HG02610 (cell line): ENCODE results near the gene RAMP3.
"Not testable (repeated sequence)": the region's sequence is repeated elsewhere in the genome, so short reads cannot be mapped to it uniquely, and the experiment has no call there.

Experiments
- ATAC-seq: cut with Tn5 transposase; IDR thresholded peaks from one replicate; pipeline ENCODE4 v1.9.1; 2021; ENCODE audit warnings: mild to moderate bottlenecking, moderate library complexity; ENCODE audit not compliant: unreplicated experiment

RAMP3 gene

GRCh38 chr7:45131891-45132290, 25.7 kb upstream of the RAMP3 start:
- ATAC-seq = no peak

DNA sequence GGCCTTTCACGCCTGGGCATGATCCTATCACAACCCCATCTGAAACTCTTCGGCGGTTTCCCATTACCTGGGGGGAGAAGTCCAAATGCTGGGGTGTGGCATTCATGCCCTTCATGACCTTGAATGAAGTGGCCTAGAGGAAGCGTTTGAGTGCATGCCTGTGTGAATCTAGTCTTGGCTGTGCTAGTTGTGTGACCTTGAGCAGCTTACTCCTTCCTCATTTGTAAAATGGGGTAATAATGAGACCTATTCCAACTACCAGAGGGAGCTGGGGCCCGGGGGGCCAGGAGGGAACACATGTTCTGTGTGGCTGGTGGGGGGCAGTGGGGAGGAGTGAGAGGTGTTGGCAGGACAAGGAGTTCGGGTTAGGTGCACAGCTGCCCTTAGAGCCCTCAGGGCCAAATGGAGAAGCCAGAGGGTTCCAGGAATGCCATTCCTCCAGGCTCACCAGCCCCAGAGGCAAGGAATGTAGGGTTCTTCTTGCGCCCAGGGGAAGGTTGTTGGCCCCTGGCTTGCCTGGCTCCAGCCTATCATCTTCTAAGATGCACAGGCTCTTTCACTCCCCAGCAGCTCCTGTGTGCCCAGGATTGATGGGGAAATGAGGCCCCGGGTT, 24.8 kb upstream of the RAMP3 start:
- ATAC-seq = no peak

DNA sequence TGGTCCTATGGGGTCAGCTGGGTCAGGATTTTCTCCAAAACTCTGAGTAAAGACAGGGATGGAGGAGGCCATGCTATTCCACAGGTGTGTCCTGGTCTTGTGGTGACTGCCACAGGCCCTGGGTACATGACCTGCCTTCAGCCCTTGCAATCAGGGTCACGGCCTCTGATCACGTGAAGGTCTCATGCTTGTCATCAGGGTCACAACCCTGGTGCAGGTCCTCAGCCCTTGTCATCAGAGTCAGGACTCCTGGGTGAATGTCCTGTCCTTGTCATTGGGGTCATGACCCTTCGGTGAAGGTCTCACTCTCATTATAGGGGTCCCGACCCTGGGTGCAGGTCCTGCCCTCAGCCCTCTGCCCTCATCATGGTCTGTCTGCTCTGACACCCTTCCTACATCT, 24.2 kb upstream of the RAMP3 start:
- ATAC-seq = no peak

GRCh38 chr7:45133877-45134276, 23.7 kb upstream of the RAMP3 start:
- ATAC-seq = no peak

- ATAC-seq = no peak
Observed at GRCh38 chr7:45136106-45137060, 21.2 kb upstream of the RAMP3 start.

GRCh38 chr7:45138433-45139267, 18.9 kb upstream of the RAMP3 start:
- ATAC-seq = no peak

DNA sequence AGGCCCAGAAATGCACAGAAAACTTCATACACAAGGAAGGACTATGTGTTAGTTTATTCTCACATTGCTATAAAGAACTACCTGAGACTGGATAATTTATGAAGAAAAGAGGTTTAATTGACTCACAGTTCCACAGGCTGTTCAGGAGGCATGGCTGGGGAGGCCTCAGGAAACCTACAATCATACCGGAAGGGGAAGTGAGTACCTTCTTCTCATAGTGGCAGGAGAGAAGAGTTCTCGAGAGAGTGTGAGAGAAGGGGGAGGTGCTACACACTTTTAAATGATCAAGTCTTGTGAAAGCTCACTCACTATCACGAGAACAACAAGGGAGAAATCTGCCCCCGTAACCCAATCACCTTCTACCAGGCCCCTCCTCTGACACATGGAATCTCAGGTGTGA, 16.8 kb upstream of the RAMP3 start:
- no peak for ATAC-seq

DNA sequence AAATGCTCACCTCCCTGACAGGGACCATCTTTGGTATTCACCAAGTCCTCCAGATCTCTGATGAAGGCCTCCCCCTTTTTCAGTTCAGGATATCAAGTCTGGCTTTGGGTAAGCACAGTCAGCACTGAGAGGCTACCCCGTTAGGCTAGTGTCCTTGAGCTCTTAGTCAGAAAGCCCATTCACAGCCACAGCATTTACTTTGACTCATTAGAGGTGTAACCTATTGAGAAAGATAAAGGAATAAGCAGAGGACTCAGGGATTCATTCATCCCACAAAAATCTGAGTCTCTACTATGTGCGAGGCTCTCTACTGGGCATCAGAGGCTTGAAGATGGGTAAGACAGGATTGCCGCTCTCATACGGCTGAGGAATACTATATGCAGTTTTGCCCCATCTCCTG, 14.0 kb upstream of the RAMP3 start:
- no peak for ATAC-seq

GRCh38 chr7:45145881-45146280, 11.7 kb upstream of the RAMP3 start:
- ATAC-seq = no peak

GRCh38 chr7:45146531-45147379, 10.8 kb upstream of the RAMP3 start:
- ATAC-seq = no peak

DNA sequence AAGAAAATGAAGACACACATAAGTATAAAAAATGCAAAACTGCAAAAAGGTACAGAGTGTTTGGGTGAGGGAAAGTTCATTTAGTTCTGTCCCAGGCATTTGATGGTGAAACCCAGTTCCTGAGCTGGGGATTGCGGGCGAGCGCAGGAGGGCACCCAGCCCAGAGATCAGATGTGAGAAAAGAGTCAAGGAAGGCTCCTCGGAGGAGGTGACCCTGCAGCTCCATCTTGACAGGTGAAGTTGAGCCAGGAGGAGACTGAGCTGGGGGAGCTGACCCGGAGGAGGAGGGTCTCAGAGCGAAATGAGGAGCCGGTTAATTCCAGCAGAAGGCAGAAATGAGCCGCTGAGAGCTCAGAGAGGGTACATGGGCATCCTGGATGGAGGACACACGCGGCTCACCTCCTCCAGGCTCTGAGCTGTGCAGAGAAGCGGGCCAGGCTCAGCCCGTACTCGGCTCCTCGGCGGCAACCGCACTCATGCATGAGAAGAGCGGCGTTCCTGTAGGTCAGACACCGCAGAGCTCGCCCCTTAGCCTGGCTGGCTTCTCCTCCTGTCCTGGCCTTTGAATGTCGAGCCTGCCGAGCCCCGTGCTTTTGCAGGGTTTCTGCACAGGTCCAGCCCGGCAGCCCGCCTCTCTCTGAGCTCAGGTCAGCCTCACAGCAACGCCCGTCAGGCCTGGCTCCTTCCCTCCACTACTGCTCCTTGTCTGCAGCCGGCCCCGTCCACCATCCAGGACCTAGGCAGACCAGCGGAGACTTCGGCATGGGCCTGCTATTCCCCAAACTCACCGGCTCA, 9.5 kb upstream of the RAMP3 start:
- no peak for ATAC-seq

GRCh38 chr7:45148653-45148973, 9.0 kb upstream of the RAMP3 start:
- ATAC-seq = no peak

DNA sequence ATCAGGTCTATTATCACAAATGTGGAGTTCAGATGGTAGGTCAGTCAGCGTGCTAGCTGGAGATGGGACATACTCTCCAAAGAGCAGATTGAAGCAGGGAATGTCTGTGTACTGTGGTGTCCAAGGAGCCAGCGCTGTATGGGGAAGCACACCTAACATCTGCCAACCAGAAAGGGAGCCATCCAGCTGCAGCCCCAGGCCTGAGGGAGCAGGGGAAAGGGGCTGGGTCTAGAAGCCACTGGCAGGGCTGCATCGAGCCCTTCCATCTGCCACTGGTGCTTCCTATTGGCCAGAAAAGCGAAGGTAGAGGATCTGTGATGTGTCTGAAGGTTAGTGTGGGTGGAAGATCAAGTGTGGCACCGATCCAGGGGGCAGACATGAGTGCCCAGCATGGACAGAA, 8.0 kb upstream of the RAMP3 start:
- ATAC-seq = no peak

DNA sequence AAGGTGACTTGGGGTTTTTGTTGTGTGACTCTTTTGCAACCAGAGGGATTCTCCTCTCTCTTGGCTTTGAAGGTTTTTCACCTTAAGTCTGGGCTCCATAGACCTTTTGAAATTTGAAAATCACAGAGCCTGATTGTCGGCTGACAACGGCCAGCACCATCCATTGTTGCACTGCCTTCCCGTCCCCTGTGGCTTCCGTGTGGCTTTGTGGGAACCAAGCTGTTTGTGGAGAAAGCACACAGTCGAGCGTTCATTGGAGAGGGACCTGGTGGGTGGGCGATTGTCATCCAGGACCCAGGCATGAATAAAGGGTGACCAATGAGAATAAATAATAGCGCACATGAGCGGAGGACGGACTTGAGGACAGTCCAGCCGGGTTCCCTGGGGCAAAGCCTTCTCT, 7.4 kb upstream of the RAMP3 start:
- ATAC-seq = no peak

DNA sequence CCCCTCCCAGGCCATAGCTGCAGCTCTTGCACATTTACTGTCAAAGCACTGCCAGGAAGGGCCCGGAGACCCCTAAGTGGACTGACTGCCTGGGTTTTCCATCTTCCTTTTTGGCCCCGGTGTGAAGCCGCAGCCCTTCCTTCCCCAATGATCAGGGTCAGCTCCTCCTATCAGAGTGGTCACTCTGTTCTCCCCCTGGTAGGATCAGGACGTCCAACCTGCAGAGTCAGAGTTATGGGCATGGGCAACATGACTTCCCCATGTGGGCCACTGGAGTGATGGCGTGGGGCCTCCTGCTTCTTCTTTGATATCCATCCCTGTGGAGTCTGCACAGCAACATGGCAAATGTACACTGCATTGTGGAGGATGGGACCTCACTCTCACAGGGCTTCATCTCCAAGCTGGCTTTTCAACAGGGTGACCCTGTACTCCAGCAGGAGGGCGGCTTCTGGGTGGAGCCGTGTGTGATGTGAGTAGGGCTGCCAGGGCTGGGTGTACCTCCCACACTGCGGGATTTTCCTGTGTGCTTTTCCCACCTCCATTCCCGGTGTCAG, 6.4 kb upstream of the RAMP3 start:
- no peak for ATAC-seq

GRCh38 chr7:45151967-45152366, 5.6 kb upstream of the RAMP3 start:
- no peak for ATAC-seq

DNA sequence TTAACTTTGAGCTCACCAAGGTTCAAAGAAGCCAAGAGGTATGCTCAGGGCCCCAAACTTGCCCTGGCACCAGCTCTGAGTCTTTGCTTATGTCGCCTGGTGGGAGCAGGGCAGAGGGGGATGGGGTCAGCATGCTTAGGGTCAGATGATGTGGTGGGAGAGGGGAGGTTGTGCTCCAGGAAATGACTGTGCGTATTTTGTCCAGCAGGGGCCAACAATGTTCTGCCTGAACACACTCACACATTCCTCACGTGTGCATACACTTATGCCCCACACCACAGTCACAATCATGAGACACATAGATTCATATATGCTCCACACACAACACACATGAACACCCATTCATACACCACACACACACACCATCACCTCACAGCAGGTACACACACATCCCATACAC, 4.4 kb upstream of the RAMP3 start:
- ATAC-seq = no peak

DNA sequence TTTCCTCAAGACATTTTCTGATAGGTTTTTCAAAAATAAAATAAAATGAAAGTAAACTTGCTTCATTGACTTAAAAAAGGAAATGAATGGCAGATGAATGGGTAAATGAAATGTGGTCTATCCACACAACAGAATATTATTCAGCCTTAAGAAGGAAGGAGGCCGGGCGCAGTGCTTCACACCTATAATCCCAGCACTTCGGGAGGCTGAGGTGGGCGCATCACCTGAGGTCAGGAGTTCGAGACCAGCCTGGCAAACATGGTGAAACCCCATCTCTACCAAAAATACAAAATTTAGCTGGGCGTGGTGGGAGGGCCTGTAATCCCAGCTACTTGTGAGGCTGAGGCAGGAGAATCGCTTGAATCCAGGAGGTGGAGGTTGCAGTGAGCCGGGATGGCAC, 3.7 kb upstream of the RAMP3 start:
- ATAC-seq = not testable (repeated sequence)

- ATAC-seq = no peak
Observed at GRCh38 chr7:45155357-45155900, 2.2 kb upstream of the RAMP3 start.
